ENCODE results near the gene MAPKAP1.

GRCh38 chr9:125574126-125574877, 132.7 kb downstream of the MAPKAP1 start:
- TF ChIP-seq CTBP1 (IDR thresholded peaks at IDR 0.05; ENCODE audit: borderline replicate concordance) (no peak), ARNT (IDR thresholded peaks at IDR 0.05) (no peak)

Measured in HEK293T (cell line).